Myocyte (in vitro differentiated cells): ENCODE data around the gene ABCG8. TPM values are rescaled to one million over a fixed set of nuclear protein-coding genes. Genes with fewer than 3 reads are reported as not detected.

Experiments
- DNase-seq: peaks from one replicate; pipeline ENCODE4 v3.0.0-alpha.2; 2012; ENCODE audit warnings: low read depth
- polyA plus RNA-seq: library from polyadenylated mRNA; unstranded; fragments of >200 nt; gene quantifications from one replicate; pipeline ENCODE4 v1.2.1, GENCODE V29; 2012; ENCODE audit warnings: missing spikeins
- total RNA-seq: library from RNA; depleted of rRNA; stranded (reverse); fragments of >200 nt; gene quantifications from 2 replicates; pipeline ENCODE4 v1.2.3, GENCODE V29; 2014

Gene ABCG8
- not detected in 2 replicates for total RNA-seq
- polyA plus RNA-seq = not detected

DNA sequence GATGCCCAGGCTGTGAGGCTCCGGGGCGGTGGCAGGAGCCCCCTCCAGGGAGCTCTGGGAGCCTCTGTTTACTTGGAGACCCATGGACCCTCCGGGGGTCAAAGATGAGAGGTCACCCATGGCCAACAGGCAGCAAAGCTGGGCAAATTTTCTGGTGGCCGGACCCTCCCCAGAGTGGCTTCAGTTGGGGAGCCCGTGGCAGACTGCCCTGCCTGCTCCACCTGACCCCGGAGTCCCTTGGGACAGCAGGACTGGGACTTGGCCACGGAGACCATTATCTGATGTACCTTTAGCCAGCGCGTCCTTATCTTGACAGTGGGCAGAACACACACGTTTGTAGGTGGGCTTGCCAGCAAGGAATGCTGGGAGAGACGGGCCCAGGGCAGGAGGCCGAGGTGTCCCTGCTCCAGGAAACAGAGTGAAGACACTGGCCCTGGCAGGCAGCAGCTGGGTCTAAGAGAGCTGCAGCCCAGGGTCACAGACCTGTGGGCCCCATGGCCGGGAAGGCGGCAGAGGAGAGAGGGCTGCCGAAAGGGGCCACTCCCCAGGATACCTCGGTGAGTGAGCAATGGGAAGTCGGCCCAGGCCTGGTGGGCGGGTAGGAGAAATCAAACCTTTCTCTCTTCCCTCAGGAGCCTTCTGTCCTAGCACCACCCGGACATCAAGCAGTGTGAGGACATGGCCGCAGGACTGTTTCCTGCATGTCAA lies at the start of gene ABCG8, which contains the start of gene ABCG5:
TSS of gene ABCG8 (plus strand) at position 412 of the 708 bp plus-strand sequence. CDS start at position 495, 83 bp downstream.
TSS of gene ABCG5 (minus strand) at position 280 of the 708 bp plus-strand sequence. CDS start at position 120, 160 bp downstream.
- no peak for DNase-seq

DNA sequence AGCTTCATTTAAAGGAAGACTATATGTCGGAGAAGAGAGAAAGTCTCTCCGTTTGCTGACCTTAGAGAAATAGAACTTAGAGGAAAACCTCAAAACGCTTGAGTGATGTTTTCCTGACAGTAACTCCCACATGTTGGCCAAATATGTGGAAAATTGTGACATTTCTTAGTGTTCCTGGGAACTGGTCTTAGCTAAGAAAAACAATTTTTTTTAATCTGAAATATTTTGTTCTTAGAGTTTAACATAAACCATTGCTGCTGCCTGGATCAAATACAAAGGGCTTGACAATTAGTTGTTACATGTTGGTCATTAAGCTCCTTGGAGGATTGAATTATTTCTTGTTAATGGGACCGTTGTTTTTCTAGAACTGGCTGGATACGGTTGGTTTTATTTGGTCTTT lies 48.6 kb upstream of the ABCG8 start:
- DNase-seq = no peak

DNA sequence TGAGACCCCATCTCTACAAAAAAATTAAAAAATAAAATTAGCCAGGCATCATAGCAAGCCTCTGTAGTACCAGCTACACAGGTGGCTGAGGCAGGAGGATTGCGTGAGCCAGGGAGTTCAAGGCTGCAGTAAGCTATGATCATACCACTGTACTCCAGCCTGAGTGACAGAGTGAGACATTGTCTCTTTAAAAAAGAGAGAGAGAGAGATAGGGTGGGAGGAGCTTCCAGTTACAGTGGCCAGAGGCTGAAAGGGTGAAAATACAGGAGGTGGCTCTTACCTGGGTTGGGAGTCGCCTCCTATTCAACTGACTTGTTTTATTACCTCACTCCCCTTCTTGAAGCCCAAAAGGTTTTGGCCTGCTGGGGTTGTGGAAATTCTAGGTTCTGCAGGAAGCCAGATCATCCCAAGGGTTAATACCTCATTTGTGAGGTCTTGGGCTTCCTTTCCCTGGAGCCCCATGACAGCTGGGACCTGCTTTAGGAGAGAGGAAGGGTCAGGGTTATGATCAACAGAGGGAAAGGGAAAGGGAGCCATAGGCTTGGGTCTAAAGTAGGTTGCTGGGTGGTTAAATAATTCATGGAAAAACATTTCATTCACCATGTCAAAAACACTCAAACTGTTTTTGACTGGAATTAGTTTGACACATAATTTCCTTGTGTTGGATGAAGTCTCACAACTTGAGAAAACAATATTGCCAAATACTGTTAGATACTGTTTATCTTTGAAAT lies 47.6 kb upstream of the ABCG8 start:
- DNase-seq = no peak

DNA sequence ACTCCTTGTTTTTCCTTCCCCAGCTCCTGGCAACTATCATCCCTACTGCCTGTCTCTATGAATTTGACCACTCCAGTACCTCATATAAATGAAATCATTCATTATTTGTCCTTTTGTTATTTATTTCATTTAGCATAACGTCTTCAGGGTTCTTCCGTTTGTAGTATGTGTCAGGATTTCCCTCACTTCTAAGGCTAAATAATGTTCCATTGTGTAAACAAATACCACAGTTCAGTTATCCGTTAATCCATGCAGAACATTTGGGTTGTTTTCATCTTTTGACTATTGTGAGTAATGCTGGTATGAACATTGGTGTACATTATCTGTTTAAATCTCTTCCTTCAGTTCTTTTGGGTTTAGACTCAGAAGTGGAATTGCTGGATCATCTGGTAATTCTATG lies 46.1 kb upstream of the ABCG8 start:
- DNase-seq = no peak

DNA sequence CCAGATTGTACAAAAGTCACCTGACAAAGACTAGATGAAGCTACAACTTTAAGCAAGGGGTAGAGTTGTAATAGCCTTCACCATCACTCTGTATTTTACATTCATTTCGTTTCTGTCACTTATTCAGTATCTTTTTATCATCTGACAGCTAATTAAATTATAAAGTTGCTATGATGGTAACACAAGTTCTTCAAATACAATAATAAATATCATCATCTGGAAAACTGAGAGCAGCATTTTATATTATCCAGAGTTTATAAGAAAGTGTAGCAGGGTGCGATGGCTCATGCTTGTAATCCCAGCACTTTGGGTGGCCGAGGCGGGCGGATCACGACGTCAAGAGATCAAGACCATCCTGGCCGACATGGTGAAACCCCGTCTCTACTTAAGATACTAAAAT lies 43.8 kb upstream of the ABCG8 start:
- no peak for DNase-seq

DNA sequence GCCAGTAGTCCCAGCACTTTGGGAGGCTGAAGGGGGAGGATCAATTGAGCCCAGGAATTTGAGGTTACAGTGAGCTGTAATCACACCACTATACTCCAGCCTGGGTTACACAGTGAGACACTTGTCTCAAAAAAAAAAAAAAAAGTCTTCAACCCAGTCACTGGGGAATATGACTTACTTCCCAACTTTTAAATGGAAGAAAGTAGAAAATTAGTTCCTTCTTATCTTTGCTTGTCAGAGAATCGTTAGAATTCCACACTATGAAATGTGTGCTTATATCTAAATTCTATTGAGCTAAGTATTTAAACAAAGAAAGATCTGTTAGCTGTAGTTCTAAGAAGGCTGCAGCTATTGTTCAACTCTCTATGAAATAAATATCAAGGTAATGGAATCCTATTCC lies 42.6 kb upstream of the ABCG8 start:
- no peak for DNase-seq

DNA sequence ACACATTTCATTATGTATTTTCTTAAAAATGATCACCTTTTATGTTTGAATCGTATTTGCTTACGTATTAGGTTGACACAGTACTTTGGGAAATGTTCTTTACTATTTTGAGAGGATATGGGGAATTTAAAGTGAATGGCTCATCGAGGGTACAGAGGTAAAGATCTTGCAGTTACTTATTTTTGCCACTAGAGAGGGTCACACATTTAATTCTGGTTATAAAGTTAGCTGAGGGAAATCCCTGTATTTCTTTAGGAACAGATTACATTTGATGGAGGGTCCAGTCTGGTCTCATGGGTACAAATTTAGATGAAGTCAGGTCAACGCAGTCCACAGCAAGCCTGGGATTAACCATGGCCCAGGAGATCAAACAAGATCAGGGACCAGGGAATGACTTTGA lies 40.5 kb upstream of the ABCG8 start:
- no peak for DNase-seq

DNA sequence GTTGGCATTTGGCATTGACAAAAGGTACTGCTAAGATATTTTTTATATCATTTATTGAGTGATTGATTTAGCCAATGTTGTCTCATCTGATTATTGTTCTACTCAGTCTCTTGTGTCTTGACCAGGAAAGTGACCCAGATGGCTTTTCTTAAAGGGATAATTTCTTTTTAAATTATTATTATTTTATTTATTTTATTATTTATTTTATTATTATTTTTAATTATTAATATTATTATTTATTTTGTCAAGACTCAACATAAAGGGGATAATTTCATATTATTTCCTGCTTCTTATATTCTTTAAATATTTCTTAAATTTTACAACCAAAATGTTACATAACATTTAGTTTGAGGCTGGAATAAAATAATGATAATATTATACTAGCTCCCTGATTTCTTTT lies 37.9 kb upstream of the ABCG8 start:
- DNase-seq = no peak

DNA sequence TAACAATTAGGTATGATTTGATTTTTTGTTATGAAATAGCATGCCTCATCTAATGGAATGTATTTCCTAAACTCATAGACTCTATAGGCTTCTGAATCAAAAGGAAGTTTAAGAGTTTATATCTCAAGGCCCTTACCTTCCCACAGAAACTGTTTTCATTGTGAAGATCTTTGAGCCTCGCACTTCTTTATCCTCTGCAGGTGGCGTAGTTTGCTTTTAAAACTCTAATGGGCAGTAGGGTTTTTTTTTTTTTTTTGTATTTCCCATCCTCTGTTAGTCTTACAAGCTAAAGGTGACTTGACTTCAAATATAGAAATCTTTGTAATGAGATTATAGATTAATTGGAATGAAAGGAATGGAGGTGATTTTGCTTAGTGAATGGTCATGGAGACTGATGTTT lies 36.6 kb upstream of the ABCG8 start:
- DNase-seq = no peak

DNA sequence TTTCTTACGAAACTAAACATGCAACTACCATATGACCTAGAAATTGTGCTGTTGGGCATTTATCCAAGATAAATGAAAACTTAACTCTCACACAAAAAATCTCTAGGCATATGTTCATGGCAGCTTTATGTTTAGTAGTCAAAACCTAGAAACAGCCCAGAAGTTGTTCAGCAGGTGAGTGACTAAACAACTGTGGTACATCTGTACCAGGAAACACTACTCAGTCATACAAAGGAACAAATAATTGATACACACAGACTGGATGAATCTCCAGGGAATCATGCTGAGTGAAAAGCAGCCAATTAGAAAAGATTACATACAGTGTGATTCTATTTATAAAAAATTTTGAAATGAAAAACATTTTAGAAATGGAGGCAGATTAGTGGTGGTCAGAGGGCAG lies 35.7 kb upstream of the ABCG8 start:
- no peak for DNase-seq

DNA sequence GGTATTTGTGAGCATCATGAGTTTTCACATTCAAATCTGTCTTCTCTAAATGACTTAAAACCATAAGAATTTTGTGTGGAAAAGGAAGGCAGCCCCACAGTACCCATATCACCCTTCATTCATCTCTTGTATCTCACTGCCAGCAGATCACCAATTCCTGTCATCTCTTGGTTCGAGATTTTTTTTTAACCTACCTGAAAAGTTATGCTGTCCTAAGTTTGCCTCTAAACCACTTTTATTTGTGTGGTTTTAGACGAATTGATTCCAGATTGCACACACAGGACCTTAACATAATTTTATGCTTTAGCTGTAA lies 32.1 kb upstream of the ABCG8 start:
- no peak for DNase-seq

DNA sequence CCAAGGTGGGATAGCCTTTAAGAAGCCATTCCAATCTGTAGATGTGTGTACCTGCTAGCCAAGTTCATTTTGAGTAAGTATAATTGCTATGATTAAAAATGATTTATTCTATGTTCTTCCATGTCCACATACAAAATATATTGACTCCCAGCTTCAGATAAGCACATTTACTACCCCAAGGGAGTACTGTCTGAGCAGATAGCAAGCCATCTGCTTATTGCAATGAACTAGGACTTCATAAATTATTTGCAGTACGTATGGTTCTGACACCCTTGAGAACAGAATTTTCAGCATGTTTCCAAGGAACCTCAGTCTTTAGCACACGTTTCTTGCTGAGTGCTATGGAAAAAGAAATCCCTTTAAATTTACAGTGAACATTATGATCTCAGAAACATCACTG lies 28.3 kb upstream of the ABCG8 start:
- no peak for DNase-seq

DNA sequence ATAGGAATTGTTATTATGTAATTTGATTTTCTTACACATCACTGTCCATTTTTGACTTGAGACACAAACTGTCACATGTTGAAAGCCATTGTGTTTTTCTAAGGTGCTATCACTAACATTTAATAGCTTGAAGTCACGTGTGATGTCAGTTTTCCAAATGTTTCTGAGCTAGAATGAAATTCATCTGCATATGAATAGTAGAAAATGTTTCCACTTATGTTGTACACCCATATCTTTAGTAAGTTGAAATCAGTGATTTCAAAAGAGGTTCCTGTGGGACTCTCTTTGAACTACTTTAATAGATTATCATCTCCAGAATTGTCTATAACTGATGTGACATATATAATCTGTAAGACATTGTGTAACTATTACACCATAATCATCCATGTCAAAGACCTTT lies 27.9 kb upstream of the ABCG8 start:
- DNase-seq = no peak

DNA sequence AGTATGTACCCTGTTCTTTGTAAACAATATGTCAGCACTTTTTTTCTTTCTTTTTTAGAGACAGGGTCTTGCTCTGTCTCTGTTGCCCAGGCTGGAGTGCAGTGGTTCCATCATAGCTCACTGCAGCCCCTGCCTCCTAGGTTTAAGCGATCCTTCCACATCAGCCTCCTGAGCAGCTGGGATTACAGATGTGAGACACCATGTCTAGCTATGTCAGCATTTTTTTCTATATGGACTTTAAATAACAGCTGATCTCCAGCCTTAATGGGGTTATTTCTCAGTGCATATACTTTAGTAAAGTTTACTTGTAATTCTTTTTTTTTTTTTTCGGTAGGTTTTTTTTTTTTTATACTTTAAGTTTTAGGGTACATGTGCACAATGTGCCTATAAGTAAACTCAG lies 26.8 kb upstream of the ABCG8 start:
- no peak for DNase-seq

DNA sequence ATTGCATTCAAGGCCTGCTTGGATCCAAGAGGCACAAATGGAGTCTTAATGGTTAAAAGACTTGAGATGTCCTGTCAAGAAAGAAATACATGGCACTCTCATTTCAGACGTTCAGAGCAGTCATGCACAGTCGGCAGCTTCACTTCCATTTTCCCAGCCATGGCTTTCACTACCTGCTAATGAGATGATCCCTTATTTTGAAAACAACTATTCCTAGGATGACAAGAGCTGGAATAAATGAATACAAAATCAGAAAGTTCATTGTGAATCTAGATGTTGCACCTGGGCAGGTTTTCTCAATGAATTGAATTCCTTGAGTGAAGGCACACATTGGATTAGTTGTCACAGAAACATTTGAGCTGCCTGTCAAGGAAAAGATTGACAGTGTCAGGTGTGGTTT lies 25.8 kb upstream of the ABCG8 start:
- DNase-seq = no peak

DNA sequence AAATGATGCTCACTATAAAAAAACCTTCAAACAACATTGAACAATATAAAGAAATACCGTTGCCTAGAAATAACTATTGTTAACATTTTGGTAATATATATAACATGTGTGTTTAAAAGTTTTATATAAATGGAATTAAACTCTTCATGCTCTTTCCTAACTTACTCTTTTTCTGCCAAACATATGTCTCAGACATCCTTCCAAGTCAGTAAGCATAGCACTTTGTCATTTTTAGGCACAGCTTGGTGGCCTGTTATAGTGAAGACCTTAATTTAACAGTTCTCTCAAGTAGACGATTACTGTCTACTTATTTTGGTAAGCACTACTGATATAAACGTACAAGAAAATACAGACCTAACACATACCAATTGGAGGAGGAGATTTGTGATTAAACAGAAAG lies 24.1 kb upstream of the ABCG8 start:
- no peak for DNase-seq

DNA sequence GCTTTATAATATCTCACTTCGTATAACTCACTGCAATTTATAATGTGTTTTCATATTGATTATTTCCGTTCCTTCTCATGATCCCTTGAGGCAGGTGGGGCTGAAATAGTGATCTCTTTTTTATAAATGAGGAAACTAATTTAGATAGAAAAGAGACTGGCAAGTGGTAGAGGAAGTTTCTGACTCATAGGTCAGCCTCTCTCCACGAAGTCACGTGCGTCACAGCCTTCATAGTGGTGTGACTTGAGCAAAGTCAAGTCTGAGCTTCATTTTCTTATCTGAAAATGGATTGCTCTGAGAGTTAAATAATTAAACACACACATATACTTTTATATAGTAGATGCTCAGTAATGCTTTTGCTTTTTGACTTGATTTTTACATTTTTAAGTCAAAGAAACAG lies 20.0 kb upstream of the ABCG8 start:
- DNase-seq = peak; percentile 40

DNA sequence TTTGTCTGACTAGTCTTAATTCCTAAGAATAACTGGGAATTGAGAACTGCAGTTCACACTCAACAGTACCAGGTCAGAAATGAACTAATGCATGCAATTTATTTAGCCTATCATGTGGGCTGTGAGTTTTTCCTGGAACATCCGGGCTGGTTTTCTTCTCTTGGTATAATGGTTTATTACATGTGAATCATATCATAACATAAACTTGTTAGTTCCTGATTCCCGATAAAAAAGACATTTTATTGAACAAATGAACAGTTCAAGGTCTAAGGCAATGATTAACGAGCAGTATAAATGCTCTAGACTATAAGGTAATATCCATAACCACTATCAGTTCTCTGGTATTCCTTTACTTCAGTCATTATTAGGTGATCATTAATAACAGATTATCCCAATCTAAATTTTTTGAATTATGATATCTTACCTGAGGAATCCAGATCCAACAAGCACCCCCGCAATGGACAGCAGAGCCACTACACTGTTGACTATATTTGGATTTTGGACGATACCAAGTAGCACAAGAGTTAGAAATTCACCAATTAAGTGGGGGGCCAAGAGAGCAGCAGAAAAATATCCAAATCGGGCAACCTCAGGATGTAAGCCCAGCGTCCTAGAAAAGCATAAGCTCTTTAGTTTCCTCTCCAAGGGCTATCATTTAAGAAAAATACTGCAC lies 19.1 kb upstream of the ABCG8 start:
- no peak for DNase-seq

DNA sequence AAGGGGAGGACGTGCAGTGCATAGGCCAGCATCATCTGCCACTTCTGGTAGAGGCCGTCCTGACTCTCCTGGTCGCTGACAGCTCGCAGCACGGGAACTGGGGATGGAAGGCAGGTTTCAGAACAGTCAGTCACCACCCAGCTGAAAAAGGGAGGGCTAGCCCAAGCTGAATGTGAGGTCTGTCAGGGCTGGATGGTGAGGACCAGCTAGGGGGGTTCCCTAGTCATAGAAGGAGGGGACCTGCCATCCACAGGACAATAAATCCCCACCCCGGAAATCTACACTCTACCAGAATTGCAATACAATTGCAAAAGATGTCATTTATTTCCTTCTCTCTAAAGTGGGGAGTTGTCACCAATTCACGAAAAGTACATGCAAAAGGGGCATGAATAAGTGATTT lies 15.9 kb upstream of the ABCG8 start:
- DNase-seq = no peak

DNA sequence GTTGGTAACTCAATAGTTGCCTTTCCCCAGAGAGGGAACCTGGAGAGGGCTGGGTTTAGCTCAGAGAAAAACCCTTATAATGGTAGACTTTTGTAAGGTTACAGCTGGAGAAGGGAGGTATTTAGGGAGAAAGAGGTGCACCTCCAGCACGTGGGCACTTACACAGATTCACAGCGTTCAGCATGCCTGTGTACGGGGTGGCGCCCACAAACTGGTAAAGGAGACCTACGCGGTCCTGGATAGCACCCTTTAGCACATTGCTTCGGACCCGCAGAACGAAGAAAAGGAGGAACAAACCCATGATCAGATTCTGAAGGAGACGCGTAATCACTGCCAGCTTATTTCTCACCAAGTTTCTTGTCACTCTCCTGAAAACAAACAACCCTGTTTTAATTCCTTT lies 15.0 kb upstream of the ABCG8 start:
- DNase-seq = no peak

DNA sequence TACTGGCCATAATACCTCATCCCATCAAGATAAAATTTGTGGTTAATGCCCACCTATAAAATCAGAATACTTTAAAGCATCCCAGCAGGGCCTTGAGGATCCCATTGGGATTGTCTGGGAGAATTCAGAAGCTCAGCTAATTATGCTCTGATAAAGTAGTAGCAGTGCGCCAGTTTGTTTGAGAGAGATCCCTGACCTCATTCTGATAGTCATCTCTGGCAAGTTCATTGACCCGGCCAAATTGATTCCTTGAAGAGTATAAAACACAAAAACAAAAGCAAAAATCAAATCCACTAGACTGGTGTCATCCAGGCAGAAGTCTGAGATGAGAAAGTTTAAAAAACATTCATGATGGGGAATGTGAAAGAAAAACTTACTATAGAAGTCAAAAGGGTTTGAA lies 14.3 kb upstream of the ABCG8 start:
- DNase-seq = no peak

DNA sequence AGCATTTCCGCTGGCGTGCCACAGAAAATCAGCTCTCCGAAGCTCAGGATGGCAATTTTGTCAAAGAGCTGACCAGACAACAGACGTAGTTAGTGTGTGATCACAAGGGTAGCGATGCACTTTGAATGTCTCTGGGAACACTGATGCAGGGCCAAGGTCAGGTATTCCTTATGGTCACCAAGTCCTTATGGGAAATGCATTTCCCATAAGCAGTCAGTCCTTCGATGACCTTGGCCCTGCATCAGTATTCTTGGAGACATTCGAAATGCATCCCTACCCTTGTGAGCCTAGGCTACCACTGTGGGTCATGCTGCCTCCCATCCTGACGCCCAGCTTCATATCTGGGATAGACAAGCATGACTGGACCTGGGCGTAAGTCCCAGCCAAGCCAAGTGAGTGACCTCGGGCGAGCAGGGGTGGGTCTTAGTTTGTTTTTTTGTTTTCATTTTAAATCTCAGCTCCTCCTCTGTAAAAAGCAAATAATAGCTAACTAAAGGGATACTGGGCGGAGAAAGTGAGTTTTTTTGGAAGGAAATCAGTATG lies 13.7 kb upstream of the ABCG8 start:
- no peak for DNase-seq
